ELF-1 (cell line): ENCODE data around the gene F2RL3.
"Not testable (repeated sequence)": the region's sequence is repeated elsewhere in the genome, so short reads cannot be mapped to it uniquely, and the experiment has no call there.

Experiments used
- DNase-seq: peaks from one replicate; pipeline ENCODE4 v3.0.0-alpha.2; 2016; ENCODE audit warnings: low read depth, low spot score

F2RL3 gene

DNA sequence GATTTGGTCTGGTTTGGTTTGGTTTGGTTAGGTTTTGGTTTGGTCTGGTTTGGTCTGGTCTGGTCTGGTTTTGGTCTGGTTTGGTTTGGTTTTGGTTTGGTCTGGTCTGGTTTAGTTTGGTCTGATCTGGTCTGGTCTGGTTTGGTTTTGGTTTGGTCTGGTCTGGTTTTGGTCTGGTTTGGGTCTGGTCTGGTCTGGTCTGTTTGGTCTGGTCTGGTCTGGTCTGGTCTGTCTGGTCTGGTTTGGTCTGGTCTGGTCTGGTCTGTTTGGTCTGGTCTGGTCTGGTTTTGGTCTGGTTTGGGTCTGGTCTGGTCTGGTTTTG, 13.9 kb upstream of the F2RL3 start:
- DNase-seq: not testable (repeated sequence)

DNA sequence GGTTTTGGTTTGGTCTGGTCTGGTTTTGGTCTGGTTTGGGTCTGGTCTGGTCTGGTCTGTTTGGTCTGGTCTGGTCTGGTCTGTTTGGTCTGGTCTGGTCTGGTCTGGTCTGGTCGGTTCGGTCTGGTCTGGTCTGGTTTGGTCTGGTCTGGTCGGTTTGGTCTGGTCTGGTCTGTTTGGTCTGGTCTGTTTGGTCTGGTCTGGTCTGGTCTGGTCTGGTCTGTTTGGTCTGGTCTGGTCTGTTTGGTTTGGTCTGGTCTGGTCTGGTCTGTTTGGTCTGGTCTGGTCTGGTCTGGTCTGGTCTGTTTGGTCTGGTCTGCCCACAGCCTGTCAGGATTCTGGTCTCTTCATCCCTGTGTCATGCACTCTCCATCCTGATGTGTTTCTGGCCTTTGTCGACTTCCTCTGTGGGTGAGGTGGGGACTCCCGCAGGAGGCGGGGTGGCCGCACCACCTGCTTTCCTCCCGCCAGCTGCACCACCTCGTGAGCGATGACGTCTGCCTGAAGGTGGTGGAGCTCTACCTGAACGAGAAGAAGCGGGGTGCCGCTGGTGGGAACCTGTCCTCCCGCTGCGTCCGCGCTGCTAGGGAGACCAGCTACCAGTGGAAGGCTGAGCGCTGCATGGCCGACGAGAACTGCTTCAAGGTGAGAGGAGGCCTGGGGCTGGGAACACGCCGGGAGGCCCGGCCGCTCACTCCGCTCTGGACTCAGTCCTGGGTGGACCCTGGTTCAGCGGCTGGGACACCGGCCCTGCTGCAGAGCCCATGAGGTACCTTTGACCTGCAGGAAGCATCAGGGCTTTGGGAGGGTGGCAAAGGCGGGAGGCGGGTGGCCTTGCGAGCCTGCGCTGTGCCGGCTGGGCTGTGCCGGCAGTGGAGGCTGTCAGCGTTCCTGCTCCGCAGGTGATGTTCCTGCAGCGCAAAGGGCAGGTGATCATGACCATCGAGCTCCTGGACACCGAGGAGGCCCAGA, 12.9 kb upstream of the F2RL3 start:
- DNase-seq: no peak

DNA sequence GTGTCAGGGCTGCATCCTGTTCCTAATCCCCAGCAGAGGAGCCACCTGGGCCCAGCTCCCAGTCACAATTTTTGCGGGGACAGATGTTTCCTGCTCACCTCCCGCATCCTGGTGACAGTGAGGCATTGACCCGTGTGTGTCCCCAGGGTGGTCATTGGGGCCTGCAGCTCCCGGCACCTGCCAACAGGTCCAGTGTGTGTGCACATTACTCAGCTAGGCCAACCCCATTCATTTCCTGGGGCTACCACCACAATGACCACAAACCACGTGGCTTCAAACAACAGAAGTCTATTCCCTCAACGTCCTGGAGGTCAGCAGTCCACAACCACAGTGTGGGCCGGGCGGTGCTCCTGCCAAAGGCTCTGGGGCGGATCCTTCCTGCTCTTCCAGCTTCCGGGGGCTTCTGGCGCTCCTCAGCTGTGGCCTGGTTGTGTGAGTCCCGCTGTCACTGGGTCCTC, 11.9 kb upstream of the F2RL3 start:
- DNase-seq: no peak

DNA sequence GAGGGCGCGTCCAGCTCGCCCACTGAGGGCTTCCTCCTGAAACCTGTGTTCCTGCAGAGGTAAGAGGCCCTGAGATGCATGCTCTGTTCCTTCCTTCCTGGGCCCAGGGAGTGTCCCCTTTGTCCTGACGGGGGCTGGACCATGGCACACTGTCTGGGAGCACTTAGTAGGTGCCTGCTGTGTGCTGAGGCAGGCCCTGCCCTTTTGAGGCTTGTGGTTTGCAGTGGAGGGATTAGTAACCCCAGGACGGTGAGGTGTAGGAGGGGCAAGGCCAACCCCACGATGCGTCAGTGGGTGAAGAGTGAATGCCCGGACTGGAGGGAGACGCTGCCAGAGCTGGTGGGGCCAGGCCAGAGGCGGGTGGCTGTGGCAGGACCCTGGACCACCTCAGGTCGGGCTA, 11.2 kb upstream of the F2RL3 start:
- DNase-seq: no peak

DNA sequence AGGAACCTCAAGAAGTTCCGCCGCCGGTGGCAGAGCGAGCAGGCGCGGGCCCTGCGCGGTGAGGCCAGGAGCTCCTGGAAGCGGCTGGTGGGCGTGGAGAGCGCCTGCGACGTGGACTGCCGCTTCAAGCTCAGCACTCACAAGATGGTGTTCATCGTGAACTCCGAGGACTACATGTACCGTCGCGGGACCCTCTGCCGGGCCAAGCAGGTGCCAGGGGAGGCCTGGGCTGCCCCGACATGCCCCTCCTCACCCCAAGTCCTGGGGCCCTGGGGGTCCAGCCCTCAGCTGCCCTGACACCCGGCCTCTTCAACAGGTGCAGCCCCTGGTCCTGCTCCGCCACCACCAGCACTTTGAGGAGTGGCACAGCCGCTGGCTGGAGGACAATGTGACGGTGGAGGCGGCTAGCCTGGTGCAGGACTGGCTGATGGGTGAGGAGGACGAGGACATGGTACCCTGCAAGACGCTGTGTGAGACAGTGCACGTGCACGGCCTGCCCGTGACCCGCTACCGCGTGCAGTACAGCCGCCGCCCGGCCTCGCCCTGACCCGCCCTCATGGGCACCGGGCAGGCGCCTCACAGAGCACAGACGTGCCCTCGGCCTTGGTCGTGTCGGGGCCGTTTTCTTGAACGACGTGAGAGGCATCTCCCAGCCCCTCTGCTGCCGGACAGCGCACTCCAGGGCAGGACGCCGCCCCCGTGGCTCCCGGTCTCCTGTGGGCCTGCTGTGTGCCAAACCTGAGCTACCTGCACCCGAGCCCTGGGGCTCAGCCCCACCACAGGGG, 10.4 kb upstream of the F2RL3 start:
- no peak for DNase-seq

DNA sequence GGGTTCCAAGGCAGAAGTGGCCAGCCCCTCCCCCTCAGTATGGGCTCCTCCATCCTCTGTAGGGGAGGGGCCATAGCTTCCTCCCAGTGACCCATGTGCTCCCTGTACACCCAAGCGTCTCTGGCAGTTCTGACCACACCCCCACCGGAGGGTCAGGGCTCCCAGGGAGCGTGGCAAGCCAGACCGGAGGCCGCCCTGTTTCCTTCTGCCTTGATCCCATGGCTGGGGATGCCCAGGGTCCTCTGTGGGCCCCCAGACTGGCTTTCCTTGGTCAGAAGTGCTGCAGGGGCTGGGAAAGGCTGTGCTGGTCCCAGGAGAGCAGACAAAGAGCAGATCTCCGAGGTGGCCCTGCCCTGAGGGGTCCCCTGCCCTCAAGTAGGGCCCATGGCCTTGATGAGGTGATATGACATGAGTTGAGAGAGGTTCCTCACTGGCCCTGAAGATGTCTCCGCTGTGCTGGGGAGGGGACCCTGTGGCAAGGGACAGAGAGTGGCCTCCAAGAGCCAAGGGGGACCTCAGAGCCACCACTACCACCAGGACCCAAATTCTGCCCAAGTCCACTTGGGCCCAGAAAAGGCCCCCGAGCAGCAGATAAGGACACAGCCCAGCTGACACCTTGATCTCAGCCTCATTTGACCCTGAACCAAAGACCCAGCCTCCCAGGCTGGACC, 7.8 kb upstream of the F2RL3 start:
- no peak for DNase-seq

DNA sequence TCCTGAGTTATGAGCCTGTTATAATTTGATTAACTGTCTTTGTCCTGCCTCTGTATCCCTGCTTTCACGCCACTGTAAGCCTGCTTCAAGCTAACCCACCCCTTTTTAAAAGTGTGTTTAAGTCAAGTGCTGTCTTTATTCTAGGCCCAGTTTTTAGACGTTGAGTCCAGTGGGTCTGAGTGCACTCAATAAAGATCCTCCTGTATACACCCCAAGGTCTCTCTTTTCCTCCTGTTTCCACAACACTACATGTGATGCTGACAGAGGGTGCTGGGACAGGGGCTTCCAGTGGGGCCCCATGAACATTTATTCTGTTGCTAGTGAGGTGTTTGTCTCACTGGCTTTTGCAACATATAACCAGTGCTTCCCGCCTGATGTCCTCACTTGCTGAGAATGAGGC, 6.7 kb upstream of the F2RL3 start:
- no peak for DNase-seq

DNA sequence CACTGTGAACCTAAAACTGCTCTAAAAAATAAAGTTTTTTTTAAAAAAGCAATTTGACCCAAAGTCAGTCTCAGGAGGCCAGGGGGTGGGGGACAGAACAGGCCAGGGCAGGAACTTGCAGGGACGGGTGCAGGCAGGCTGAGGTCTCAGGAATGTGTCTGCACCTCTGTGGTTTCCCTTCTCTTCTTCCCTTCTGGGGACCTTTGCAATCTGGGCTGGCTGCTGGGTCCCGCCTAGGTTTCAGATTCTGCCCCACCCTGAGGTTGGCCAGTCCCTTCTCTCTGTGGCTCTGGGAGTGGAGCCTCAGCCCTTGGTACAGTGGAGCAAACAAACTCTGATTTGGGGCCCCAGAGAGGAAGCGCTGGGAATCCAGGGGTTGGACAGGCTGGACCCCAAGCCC, 5.3 kb upstream of the F2RL3 start:
- DNase-seq: no peak

DNA sequence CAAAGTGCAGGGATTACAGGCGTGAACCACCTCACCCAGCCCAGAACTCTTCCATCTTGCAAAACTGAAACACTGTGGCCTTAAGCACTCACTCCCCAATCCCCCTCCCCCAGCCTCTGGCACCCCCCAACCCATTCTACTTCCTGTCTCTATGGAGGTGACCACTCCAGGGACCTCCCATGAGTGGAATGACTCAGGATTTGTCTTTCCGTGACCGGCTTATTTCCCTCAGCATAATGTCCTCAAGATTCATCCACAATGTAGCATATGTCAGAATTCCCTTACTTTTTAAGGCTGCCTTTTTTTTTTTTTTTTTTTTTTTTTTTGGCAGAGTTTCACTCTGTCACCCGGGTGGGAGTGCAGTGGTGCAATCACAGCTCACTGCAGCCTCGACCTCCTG, 3.6 kb upstream of the F2RL3 start:
- DNase-seq: no peak

DNA sequence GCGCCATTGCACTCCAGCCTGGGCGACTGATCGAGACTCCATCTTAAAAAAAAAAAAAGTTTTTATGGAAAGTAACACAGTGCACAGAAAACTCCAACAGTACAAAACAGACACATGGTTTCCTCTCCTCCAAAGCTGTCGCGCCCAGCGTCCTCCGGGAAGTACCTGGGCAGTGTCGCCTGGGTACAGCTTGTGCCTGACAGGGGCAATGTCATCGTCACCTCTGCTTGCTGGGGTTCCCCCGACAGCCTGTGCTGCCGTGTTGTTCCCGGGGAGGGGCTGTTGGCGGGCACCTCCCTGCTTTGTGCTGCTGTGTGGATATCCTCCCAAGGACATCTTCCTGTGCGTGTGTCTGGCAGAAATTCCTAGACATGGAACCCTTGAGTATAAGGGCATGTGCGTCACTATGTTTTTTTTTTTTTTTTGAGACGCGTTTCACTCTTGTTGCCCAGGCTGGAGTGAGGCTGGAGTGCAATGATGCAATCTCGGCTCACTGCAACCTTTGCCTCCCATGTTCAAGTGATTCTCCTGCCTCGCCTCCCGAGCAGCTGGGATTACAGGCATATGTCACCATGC, 2.4 kb upstream of the F2RL3 start:
- DNase-seq: no peak

DNA sequence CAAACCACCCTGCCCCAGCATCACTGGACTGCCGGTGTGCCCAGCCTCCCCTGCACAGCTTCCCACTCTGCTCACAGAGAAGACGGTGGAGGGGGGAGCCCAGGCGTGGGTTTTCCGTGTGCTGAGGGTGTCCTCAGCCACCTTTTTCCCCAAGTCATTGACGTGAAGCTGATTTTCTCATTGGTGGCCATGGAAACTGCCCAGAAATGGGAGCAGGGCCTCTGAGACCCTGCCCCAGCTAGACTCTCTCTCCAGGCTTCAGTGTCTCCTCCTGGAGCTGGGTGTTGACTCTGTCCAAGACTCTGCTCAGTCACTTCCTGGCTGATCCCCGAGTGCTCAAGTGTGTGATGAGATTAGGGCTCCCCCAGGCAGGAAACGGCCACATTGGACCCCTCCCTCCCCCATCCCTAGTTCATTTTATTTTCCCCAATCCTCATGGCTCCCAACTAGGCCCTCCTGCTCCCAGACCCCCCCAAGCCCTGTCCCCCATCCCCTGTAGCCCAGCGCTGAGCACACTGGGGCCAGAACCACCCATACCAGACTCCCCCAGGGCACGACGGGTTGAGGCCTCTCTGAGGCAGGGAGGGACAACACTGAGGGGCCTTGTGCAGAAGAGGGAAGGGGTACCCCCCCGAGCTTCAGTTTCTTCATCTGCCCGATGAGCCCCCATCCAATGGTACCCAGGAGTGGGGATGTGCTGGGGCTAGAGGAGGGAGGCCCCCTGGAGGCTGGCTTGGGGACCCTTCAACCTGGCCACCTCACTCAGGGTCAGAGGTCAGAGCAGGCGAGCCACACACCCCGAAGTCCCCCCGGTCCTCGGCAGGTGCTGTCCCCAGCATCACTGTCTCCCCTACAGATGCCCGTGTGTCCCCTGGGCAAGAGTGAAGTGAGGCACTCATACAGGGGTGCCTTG, 1.2 kb upstream of the F2RL3 start:
- DNase-seq: no peak

DNA sequence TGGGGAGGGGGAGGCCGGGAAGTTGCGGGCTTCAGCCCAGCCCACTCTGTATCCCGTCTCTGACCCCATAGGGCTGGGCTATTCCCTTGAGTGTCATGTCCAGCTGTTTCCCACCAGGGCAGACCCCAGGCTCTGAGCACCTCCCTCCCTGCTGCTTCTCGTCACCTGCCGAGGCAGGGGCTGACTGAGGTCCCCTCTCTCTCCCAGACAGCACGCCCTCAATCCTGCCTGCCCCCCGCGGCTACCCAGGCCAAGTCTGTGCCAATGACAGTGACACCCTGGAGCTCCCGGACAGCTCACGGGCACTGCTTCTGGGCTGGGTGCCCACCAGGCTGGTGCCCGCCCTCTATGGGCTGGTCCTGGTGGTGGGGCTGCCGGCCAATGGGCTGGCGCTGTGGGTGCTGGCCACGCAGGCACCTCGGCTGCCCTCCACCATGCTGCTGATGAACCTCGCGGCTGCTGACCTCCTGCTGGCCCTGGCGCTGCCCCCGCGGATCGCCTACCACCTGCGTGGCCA, 625 bp downstream of the F2RL3 start:
- DNase-seq: no peak

DNA sequence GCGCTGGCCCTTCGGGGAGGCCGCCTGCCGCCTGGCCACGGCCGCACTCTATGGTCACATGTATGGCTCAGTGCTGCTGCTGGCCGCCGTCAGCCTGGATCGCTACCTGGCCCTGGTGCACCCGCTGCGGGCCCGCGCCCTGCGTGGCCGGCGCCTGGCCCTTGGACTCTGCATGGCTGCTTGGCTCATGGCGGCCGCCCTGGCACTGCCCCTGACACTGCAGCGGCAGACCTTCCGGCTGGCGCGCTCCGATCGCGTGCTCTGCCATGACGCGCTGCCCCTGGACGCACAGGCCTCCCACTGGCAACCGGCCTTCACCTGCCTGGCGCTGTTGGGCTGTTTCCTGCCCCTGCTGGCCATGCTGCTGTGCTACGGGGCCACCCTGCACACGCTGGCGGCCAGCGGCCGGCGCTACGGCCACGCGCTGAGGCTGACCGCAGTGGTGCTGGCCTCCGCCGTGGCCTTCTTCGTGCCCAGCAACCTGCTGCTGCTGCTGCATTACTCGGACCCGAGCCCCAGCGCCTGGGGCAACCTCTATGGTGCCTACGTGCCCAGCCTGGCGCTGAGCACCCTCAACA, 1.2 kb downstream of the F2RL3 start:
- no peak for DNase-seq

DNA sequence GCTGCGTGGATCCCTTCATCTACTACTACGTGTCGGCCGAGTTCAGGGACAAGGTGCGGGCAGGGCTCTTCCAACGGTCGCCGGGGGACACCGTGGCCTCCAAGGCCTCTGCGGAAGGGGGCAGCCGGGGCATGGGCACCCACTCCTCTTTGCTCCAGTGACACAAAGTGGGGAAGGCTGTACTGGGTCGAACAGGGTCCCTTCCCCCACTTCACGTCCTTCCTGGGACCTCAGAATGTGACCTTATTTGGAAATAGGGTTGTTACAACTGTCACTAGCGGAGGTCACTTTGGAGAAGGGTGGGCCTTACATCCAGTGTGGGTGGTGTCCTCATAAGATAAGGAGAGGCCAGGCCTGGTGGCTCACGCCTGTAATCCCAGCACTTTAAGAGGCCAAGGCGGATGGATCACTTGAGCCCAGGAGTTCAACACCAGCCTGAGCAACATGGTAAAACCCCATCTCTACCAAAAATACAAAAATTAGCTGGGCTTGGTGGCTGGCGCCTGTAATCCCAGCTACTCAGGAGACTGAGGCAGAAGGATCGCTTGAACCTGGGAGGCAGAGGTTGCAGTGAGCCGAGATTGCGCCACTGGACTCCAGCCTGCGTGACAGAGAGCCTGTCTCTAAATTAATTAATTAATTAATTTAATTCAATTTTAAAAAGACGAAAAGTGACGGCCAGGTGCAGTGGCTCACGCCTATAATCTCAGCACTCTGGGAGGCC, 1.8 kb downstream of the F2RL3 start:
- DNase-seq: no peak

DNA sequence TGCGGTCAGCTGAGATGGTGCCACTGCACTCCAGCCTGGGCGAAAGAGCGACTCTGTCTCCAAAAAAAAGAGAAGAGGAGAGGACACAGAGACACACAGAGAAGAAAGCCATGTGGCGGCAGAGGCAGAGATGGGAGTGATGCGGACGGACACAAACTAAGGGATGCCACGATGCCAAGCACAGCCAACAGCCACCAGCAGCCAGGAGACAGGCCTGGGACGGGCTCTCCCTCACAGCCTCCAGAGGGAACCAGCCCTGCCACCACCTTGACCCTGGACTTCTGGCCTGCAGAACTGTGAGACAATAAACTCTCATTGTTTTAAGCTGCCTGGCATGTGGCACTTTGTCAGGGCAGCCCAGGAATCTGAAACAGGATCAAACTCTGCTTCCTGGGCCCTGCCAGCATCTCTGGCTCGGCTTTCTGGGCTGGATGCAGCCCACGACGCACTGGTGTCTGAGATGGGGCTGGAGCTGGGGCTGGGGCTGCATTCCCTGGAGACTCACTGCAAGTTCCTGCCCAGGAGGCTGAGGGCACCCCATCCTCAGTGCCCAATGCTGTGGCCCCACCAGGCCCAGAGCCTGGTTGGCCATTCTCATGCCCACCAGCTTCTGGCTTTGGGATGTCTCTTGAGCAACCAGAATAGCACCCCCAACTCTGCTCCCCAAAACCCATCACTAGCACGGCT, 3.0 kb downstream of the F2RL3 start:
- no peak for DNase-seq

DNA sequence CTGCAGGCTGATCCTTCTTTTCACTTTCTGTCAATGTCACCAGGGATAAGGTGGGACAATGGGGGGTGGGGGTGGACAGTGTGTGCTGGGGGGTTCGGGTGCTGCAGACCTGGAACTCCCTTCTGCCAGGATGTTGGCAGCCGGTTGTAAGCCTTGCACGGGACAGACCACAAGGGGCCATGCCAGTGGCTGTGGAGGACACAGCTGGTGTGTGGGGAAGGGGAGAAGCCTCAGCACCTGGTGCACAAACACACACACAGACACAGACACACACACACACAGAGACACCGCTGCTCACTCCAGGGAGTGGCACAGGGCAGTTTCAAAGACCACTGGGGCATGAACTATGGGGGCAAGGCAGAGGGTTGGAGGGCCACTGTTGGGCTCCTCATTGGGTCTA, 3.6 kb downstream of the F2RL3 start:
- DNase-seq: no peak

DNA sequence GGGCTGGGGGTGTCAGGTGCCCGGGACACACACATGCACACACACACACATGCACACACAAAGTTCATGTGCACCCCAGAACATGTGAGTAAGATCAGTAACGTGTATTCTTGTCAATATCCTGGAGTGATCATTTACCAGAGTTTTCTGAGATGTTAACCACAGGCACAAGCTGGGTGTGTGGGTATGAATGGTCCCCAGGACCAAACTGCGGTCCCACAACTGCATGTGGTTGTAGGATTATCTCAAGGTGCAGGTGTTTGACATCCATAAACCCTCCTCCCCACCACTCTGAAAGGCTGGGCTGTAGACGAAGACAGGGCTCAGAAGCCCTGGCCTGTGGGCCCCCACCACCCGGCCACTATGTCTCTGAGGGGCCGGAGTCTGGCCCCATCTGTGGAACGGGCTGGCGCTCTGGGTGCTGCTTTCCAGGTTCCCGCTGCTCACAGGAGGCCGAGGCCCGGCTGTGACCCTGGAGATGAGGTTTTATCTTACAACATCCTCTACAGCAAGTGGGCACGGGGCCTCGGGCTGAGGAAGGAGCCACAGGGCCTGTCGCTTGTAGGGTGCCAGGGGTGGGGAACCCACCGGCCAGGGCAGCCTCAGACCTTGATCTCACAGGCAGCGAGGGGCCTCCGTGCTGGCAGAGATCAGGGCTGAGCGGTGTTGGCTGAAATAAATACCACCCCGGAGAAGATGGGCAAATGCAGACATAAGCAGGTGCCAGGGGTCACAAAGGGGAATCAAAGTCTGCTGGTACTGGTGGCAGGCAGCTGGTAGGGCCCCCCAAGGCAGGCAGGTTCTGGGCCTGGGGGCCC, 4.3 kb downstream of the F2RL3 start:
- DNase-seq: no peak

DNA sequence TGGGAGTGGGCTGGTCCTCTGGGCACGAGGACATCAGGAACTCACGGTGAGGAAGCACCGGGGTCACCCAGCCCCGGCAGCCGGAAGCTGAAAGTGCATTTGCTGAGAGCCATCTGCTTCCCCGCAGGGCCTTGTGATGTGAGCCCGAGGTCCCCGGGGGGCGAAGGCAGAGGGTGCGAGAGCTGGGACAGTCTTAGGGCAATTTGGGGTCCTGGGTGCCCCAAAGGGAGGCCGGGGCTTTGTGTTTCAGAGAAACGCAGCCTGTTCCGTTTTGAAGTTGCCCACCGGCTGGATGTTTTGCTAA, 4.8 kb downstream of the F2RL3 start:
- DNase-seq: no peak
